OCI-LY7 (cell line): ENCODE data around the gene EGFLAM.

Experiments
- EZH2phosphoT487 ChIP-seq: fragments of 200-600 bp; sonication (generic); IDR thresholded peaks from 2 replicates; pipeline ENCODE4 v1.6.1; 2018; ENCODE audit warnings: low read depth, borderline replicate concordance, mild to moderate bottlenecking, mixed run types, antibody characterized with exemption, low read length, moderate library complexity, mixed read lengths
- TF ChIP-seq, protein P1 (sequence below): fragments of 200-600 bp; sonication (generic); conservative IDR thresholded peaks from 2 replicates; pipeline ENCODE4 v1.5.1; 2014; ENCODE audit warnings: mild to moderate bottlenecking, antibody characterized with exemption, low read length, moderate library complexity, mixed read lengths

DNA sequence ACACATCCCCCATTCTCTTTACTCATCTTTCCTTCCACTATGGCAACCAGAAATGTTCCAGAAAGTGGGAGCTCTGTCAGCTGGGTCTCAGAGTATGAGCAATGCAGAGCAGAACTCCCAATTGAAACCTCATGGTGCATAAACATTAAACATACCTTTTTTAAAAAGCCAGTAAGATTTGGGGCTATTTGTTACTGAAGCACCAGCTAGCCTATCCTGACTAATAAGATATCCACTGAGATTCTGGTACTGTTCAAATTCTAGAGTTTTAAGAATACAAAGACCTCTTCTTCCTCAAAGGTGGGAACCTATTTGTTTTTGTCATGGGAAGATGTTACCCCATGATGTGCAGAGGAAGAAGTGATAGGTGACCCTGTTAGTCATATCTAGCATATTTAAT is 46.1 kb upstream of the EGFLAM start:
- TF ChIP-seq, protein P1, sequence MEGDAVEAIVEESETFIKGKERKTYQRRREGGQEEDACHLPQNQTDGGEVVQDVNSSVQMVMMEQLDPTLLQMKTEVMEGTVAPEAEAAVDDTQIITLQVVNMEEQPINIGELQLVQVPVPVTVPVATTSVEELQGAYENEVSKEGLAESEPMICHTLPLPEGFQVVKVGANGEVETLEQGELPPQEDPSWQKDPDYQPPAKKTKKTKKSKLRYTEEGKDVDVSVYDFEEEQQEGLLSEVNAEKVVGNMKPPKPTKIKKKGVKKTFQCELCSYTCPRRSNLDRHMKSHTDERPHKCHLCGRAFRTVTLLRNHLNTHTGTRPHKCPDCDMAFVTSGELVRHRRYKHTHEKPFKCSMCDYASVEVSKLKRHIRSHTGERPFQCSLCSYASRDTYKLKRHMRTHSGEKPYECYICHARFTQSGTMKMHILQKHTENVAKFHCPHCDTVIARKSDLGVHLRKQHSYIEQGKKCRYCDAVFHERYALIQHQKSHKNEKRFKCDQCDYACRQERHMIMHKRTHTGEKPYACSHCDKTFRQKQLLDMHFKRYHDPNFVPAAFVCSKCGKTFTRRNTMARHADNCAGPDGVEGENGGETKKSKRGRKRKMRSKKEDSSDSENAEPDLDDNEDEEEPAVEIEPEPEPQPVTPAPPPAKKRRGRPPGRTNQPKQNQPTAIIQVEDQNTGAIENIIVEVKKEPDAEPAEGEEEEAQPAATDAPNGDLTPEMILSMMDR: no peak
- TF ChIP-seq EZH2phosphoT487: no peak
